ENCODE measurements around the gene BAZ2A. TPM values are rescaled to one million over a fixed set of nuclear protein-coding genes. Genes with fewer than 3 reads are reported as not detected.

BAZ2A gene
- total RNA-seq, 1 donor from 2014 or later = 43.1 TPM

DNA sequence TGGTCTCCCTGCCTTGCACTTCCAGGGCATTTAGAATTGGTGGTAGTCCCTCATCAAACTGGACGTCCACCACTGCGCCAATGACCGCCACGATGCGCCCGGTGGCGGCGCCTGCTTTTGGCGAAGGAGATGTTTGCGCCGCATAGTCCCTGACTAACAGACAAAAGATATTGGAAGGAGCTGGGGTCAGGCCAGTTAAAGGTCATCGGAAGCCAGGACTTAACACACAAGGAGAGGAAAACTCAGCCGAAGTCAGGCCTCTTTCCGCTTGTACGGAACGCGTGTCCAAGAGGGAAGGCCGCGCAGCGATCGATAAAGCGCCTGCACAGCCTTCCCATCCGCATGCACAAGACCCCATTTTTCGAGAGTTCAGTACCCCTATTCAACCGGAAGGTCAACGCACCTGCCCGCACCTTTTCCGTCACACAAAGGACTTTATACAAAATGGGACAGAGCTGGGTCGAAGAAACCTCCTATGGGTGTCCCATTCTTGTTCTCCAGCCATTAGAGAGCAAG lies 15.1 kb upstream of the BAZ2A start:
- no peak for DNase-seq (ENCODE audit: low read depth)
- peak overlapping the region; percentile 86 for H3K4me3 ChIP-seq (ENCODE audit: low read depth, low read length)
- TF ChIP-seq, protein P1, sequence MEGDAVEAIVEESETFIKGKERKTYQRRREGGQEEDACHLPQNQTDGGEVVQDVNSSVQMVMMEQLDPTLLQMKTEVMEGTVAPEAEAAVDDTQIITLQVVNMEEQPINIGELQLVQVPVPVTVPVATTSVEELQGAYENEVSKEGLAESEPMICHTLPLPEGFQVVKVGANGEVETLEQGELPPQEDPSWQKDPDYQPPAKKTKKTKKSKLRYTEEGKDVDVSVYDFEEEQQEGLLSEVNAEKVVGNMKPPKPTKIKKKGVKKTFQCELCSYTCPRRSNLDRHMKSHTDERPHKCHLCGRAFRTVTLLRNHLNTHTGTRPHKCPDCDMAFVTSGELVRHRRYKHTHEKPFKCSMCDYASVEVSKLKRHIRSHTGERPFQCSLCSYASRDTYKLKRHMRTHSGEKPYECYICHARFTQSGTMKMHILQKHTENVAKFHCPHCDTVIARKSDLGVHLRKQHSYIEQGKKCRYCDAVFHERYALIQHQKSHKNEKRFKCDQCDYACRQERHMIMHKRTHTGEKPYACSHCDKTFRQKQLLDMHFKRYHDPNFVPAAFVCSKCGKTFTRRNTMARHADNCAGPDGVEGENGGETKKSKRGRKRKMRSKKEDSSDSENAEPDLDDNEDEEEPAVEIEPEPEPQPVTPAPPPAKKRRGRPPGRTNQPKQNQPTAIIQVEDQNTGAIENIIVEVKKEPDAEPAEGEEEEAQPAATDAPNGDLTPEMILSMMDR (conservative IDR thresholded peaks at IDR 0.05; ENCODE audit: low read depth, low read length) = no peak

DNA sequence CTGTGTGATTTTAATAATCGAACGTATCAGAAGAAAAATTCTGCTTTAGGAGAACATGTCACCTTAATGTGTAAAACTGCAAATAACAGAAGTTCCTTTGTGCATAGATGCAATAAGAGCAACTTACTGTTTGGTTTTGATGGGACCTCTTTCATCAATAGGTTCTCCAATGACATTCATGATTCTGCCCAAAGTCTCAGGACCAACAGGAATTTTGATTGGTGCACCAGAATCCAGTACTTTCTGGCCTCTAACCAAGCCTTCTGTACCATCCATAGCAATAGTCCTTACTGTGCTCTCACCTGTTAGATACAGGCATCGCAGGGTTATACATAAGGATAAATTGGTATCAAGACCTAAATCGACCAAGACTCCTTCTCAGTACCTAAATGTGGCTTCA lies 14.5 kb upstream of the BAZ2A start:
- peak overlapping the region; percentile 86 for H3K4me3 ChIP-seq (ENCODE audit: low read depth, low read length)
- DNase-seq (ENCODE audit: low read depth) = no peak
- TF ChIP-seq, protein P1 (conservative IDR thresholded peaks at IDR 0.05; ENCODE audit: low read depth, low read length) = no peak

DNA sequence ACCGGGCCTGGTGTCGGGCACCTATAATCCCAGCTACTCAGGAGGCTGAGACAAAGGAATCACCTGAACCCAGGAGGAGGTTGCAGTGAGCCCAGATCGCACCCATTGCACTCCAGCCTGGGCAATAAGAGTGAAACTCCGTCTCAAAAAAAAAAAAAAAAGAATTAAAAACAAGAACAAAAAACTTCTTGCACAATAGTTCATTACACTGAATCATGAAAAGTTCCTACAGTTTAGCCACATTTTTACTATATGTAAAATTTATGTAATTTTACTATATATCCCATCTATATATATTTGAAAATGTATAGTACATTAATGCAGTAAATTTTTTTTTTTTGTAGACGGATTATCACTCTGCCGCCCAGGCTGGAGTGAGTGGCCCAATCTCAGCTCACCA lies 11.1 kb upstream of the BAZ2A start:
- TF ChIP-seq, protein P1 (conservative IDR thresholded peaks at IDR 0.05; ENCODE audit: low read depth, low read length) = no peak
- no peak overlapping the region for H3K4me3 ChIP-seq (ENCODE audit: low read depth, low read length)
- DNase-seq (ENCODE audit: low read depth) = no peak

DNA sequence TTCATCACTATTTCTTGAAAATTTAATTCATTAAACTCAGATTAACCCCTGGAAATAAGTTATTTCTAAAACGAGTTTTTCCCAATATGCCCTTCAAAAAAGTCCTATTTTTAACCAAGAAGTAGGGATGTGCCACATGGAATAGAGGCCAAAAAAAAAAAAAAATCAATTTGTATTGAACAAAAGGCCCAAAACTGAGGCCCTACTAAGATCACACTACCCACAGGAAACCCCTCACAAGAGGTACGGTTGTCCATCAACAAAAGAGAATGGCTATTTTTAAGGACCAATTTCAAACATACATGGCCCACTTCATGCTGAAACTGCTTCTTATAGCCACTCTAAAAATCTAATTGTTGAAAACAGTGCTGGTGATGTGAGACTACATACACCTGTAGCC lies 7.5 kb upstream of the BAZ2A start:
- H3K4me3 ChIP-seq (ENCODE audit: low read depth, low read length) = no peak overlapping the region
- DNase-seq (ENCODE audit: low read depth) = no peak
- TF ChIP-seq, protein P1 (conservative IDR thresholded peaks at IDR 0.05; ENCODE audit: low read depth, low read length) = no peak

DNA sequence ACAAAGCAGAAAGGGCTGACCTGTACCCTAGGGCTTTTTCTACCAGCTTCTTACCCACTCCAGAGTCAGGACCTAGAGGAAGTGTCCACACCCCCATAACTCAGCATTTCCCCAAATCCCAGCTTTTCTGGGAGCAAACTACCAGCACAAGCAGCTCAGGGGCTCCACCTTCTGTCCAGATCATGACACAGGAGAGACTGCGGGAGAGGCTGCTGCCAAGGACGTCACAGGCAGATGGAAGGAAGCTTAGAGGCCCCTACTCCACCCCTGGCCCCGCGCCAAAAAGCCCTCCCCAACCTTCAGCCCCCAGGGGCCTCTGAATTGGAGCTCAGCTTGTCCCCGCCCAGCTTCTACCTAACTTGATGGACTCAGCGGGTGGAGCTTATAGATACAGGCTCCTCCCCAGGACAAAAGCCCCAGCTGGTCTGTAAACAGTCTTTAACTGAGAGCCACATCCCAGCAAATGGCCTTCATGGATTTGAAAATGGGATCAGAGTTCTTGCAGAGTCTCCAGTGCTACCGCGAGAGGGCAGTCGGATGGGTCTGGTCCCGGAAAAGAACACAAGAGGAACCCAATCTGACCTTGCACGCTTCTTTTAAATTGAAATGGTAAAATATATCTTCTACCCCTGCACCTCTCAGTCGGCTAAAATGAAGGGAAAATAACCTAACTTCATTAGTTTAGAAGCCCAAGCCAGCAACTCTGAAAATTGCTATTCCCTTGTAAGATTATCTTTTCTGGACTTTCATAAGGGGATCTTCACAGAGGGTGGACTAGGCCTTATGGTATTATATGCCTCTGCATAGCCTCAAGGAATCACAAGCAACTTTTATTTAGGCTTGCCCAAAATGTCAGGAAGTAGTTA lies 6.8 kb upstream of the BAZ2A start:
- TF ChIP-seq, protein P1 (conservative IDR thresholded peaks at IDR 0.05; ENCODE audit: low read depth, low read length) = peak; percentile 70
- peak; percentile 96 for DNase-seq (ENCODE audit: low read depth)
- peak overlapping the region; percentile 97 for H3K4me3 ChIP-seq (ENCODE audit: low read depth, low read length)

DNA sequence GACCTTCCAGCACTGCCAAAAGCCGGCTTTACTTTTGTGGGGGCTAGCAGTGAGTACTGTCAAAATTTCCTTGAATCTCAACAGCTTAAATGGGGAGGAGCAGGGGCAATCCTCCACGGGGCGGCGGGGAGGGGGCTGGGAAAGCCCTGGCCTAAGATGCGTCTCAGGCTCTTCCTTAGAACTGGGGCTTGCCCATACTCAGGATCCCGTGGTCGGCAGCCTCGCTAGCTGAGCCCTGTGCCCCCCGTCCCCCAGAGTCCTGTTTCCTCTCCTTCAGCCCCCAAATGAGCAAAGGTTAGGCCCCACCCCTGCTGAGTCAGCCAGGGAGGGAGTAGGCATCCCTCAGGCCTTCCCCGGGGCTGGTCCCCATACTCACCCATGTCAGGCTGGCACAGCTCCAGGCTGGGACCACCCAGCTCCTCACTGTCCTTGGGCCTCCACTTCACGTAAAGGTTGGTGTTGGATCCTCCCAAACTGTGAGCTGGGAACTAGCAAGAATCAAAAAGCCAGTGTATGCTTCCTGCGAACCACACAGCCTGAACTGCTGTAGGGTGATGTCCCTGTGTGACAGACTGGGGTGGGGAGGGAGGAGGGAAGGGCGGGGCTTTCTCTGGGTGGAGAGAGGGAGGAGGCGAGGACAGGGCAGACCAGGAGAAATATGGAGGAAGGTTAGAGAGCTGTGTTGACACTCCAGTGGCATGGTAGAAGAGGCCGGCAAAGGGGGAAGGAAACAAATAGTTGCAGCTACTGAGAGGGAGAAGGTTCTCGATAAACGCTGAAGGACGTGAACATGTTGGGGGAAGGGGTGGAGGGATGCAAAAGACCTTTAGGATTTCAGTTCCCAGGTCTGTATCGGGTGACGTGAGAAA lies 5.9 kb upstream of the BAZ2A start:
- TF ChIP-seq, protein P1 (conservative IDR thresholded peaks at IDR 0.05; ENCODE audit: low read depth, low read length) = no peak
- peak overlapping the region; percentile 97 for H3K4me3 ChIP-seq (ENCODE audit: low read depth, low read length)
- peak; percentile 51 for DNase-seq (ENCODE audit: low read depth)

Measured in epithelial cell of proximal tubule (primary cell).